H1 (cell line): ENCODE measurements around the gene CAMKK1. TPM values are rescaled to one million over a fixed set of nuclear protein-coding genes. Genes with fewer than 3 reads are reported as not detected.
A peak's percentile ranks its signal among the peaks of the same experiment; 100 is the strongest.

Experiments used
- CTCF ChIA-PET: fragments of 300-600 bp; sonication (Branson Sonifier 250); formaldehyde crosslinking; loops from one replicate; lab custom pipeline; 2021; ENCODE audit not compliant: partially characterized antibody; lab: Charles Lee
- POLR2A ChIA-PET: fragments of 300-600 bp; sonication (Branson Sonifier 250); formaldehyde crosslinking; loops from one replicate; lab custom pipeline; 2021; ENCODE audit warnings: inconsistent platforms; ENCODE audit not compliant: partially characterized antibody; lab: Charles Lee
- DNase-seq, 2 experiments: peaks; one replicate each; pipeline versions ENCODE4 v3.0.0 to v3.0.0-alpha.2; 2010 to 2022; ENCODE audit warnings: low spot score in 2 of 2, low read depth in 1 of 2, mixed read lengths in 1 of 2
- FAIRE-seq: peaks from 2 replicates; lab custom pipeline; 2011; peaks lifted over from hg19 to GRCh38; lab: Jason Lieb, UNC
- H2AFZ ChIP-seq: 2 replicates; pipeline ENCODE4 v1.8.1; 2012; ENCODE audit warnings: low read length, inconsistent platforms
- H2AK5ac ChIP-seq: 2 replicates; pipeline ENCODE4 v1.6.1; 2013; ENCODE audit warnings: low read depth, low read length
- H2BK120ac ChIP-seq: replicated peaks from 2 replicates; pipeline ENCODE3; 2013; ENCODE audit warnings: low read depth, low read length, inconsistent platforms
- H2BK12ac ChIP-seq: 2 replicates; pipeline ENCODE4 v1.6.1; 2013; ENCODE audit warnings: low read depth, low read length
- H2BK15ac ChIP-seq: 2 replicates; pipeline ENCODE4 v1.6.1; 2013; ENCODE audit warnings: low read length
- H2BK20ac ChIP-seq: 2 replicates; pipeline ENCODE4 v1.6.1; 2013; ENCODE audit warnings: low read length
- H2BK5ac ChIP-seq: 2 replicates; pipeline ENCODE4 v1.6.1; 2013; ENCODE audit warnings: low read depth, low read length
- H3K14ac ChIP-seq: 2 replicates; pipeline ENCODE4 v1.6.1; 2013; ENCODE audit warnings: inconsistent platforms; ENCODE audit not compliant: insufficient read length
- H3K18ac ChIP-seq: 2 replicates; pipeline ENCODE4 v1.6.1; 2013; ENCODE audit warnings: low read length; ENCODE audit errors: extremely low read depth
- H3K23ac ChIP-seq: 2 replicates; pipeline ENCODE4 v1.6.1; 2013; ENCODE audit warnings: inconsistent platforms; ENCODE audit not compliant: insufficient read length
- H3K23me2 ChIP-seq: 2 replicates; pipeline ENCODE4 v1.6.1; 2013; ENCODE audit warnings: low read depth, low read length
- H3K27ac ChIP-seq: 2 replicates; pipeline ENCODE4 v1.6.1; 2011; ENCODE audit warnings: low read depth, low read length, inconsistent platforms
- H3K27me3 ChIP-seq, 4 experiments: replicated peaks in 1 of 4; 1 replicate in 1 of 4; 2 replicates in 3 of 4; pipeline versions ENCODE4 v1.6.1 to v1.8.1; 2011 to 2013; ENCODE audit warnings: low read length in 3 of 4, mild to moderate bottlenecking in 3 of 4, inconsistent platforms in 2 of 4, mixed read lengths in 2 of 4, moderate library complexity in 1 of 4; ENCODE audit not compliant: control insufficient read depth in 3 of 4, insufficient read depth in 3 of 4; ENCODE audit errors: extremely low read depth in 1 of 4
- H3K36me3 ChIP-seq, 4 experiments: 2 replicates each; pipeline versions ENCODE4 v1.6.1 to v1.8.1; 2011 to 2013; ENCODE audit warnings: mild to moderate bottlenecking in 4 of 4, low read length in 3 of 4, moderate library complexity in 2 of 4, control low read depth in 1 of 4, inconsistent platforms in 1 of 4; ENCODE audit not compliant: insufficient read depth in 4 of 4, control insufficient read depth in 2 of 4
- H3K4ac ChIP-seq: replicated peaks from 2 replicates; pipeline ENCODE3; 2013; ENCODE audit warnings: low read length, low read depth, mixed read lengths, inconsistent platforms; ENCODE audit not compliant: insufficient read length
- H3K4me1 ChIP-seq, 4 experiments: replicated peaks in 1 of 4; 1 replicate in 1 of 4; 2 replicates in 3 of 4; pipeline versions ENCODE4 v1.6.1 to v1.8.1; 2011 to 2013; ENCODE audit warnings: low read length in 3 of 4, inconsistent platforms in 2 of 4, mixed read lengths in 1 of 4; ENCODE audit not compliant: insufficient read depth in 4 of 4, control insufficient read depth in 3 of 4
- H3K4me2 ChIP-seq, 2 experiments: 2 replicates each; pipeline versions ENCODE4 v1.6.1 to v1.8.1; 2011 to 2013; ENCODE audit warnings: low read depth in 2 of 2, low read length in 2 of 2, control low read depth in 1 of 2, inconsistent platforms in 1 of 2, mild to moderate bottlenecking in 1 of 2; ENCODE audit not compliant: insufficient read depth in 1 of 2
- H3K4me3 ChIP-seq, 4 experiments: fragments of 200-600, 300-600 bp in 1 of 4; sonication (generic), shearing (Covaris generic), sonication (Bioruptor Twin) in 1 of 4; 2 replicates each; pipeline versions ENCODE4 v1.5.1 to v1.8.1; 2011 to 2016; ENCODE audit warnings: low read length in 4 of 4, low read depth in 3 of 4, control low read depth in 2 of 4, inconsistent platforms in 2 of 4, mild to moderate bottlenecking in 2 of 4, mixed read lengths in 1 of 4, moderate library complexity in 1 of 4; ENCODE audit not compliant: insufficient read depth in 2 of 4; ENCODE audit errors: extremely low read depth in 1 of 4
- H3K56ac ChIP-seq: replicated peaks from 2 replicates; pipeline ENCODE3; 2013; ENCODE audit warnings: low read depth, mild to moderate bottlenecking, mixed read lengths, low read length, inconsistent platforms; ENCODE audit not compliant: insufficient read length
- H3K79me1 ChIP-seq: 2 replicates; pipeline ENCODE4 v1.6.1; 2013; ENCODE audit warnings: low read depth, low read length, control low read depth
- H3K79me2 ChIP-seq, 2 experiments: 2 replicates each; pipeline versions ENCODE4 v1.6.1 to v1.8.1; 2012 to 2013; ENCODE audit warnings: low read length in 2 of 2, mild to moderate bottlenecking in 2 of 2, inconsistent platforms in 1 of 2; ENCODE audit not compliant: insufficient read depth in 2 of 2, control insufficient read depth in 1 of 2
- H3K9ac ChIP-seq, 4 experiments: replicated peaks in 1 of 4; 1 replicate in 1 of 4; 2 replicates in 3 of 4; pipeline versions ENCODE4 v1.6.1 to v1.8.1; 2011 to 2013; ENCODE audit warnings: low read depth in 3 of 4, low read length in 3 of 4, control low read depth in 2 of 4, mild to moderate bottlenecking in 2 of 4, moderate library complexity in 2 of 4, inconsistent platforms in 1 of 4; ENCODE audit errors: extremely low read depth in 1 of 4
- H3K9me3 ChIP-seq, 2 experiments: 2 replicates each; pipeline versions ENCODE4 v1.6.1 to v1.8.1; 2012 to 2013; ENCODE audit warnings: mild to moderate bottlenecking in 2 of 2, moderate library complexity in 2 of 2, control low read depth in 1 of 2, inconsistent platforms in 1 of 2, low read depth in 1 of 2, low read length in 1 of 2, mixed read lengths in 1 of 2; ENCODE audit not compliant: insufficient read depth in 2 of 2
- H4K20me1 ChIP-seq, 2 experiments: replicated peaks in 1 of 2; 2 replicates each; pipeline versions ENCODE3 to v1.8.1; 2011 to 2013; ENCODE audit warnings: inconsistent platforms in 2 of 2, low read length in 2 of 2, mild to moderate bottlenecking in 1 of 2; ENCODE audit not compliant: insufficient read depth in 2 of 2, control insufficient read depth in 1 of 2
- H4K5ac ChIP-seq: 2 replicates; pipeline ENCODE4 v1.6.1; 2013; ENCODE audit warnings: low read length, low read depth, mixed read lengths, inconsistent platforms; ENCODE audit not compliant: insufficient read length
- H4K8ac ChIP-seq: 2 replicates; pipeline ENCODE4 v1.8.0; 2013; ENCODE audit warnings: mild to moderate bottlenecking, moderate library complexity, low read length, inconsistent platforms; ENCODE audit not compliant: insufficient read depth; ENCODE audit errors: extremely low read depth
- H4K91ac ChIP-seq: replicated peaks from 2 replicates; pipeline ENCODE3; 2013; ENCODE audit warnings: low read length, mixed read lengths, inconsistent platforms; ENCODE audit not compliant: insufficient read length
- ASH2L ChIP-seq: fragments of 200-600, 300-600 bp; sonication (generic); IDR thresholded peaks from one replicate; pipeline ENCODE4 v1.7.1; 2017; ENCODE audit warnings: low read length
- MAFK ChIP-seq: IDR thresholded peaks from 2 replicates; pipeline ENCODE4 v1.6.1; 2012; ENCODE audit warnings: low read depth, mild to moderate bottlenecking, improper control_type of control experiment, low read length
- WGBS, 2 experiments: shearing (Covaris generic) in 1 of 2; methylation state at CpG; one replicate each; pipeline versions ENCODE4 v1.1.6 to v1.1.7; 2013 to 2015; ENCODE audit warnings: low lambda C conversion rate in 2 of 2, mixed read lengths in 2 of 2, inconsistent platforms in 1 of 2, low coverage in 1 of 2, missing lambda C conversion rate in 1 of 2; ENCODE audit not compliant: insufficient replicate concordance in 2 of 2, insufficient coverage in 1 of 2, insufficient read length in 1 of 2; ENCODE audit errors: extremely low coverage in 1 of 2, missing lambda C conversion rate in 1 of 2; 5-methylcytosine and 5-hydroxymethylcytosine counted together
- polyA plus RNA-seq, 7 experiments: library from polyadenylated mRNA; depleted of rRNA in 3 of 7; stranded (reverse) in 5 of 7; unstranded in 2 of 7; fragments of >200 nt in 5 of 7; fragments of 200-250 nt in 2 of 7; gene quantifications; 1 replicate in 5 of 7; 2 replicates in 1 of 7; 4 replicates in 1 of 7; pipeline versions ENCODE4 v1.2.1 to v1.2.3, GENCODE V29; 2011 to 2013; ENCODE audit warnings: missing spikeins in 2 of 7, mixed read lengths in 2 of 7
- total RNA-seq: library from RNA; stranded (reverse); fragmentation: NEBNext Ultra II Directional; extraction: Animal tissue kit (Norgen Biotek cat#: 25700); gene quantifications from 2 replicates; pipeline ENCODE4 v1.2.1, GENCODE V29; 2021

Gene CAMKK1
- total and polyA plus RNA-seq, 2 of the 8 experiments (the other 6 are each of a cell fraction or from before 2014, with no cell fraction given): 7.1 to 7.6 TPM

- Histone ChIP-seq H4K5ac (no peak overlapping the region), H3K4me1 (peaks cover 0 to 4% (median 0%) of the 10 kb centered on the region in 4 experiments; a peak in 3 of 7 replicates), H2BK5ac (no peak overlapping the region), H3K23ac (no peak overlapping the region), H4K20me1 (no peaks in the 10 kb centered on the region), H3K56ac (no peak overlapping the region), H4K91ac (no peak overlapping the region), H4K8ac (peak overlapping the region; percentile 82; the same call in 1 of the 2 replicates), H3K18ac (no peak overlapping the region), H2AFZ (no peak overlapping the region), H3K9ac (no peak overlapping the region), H3K23me2 (no peaks in the 10 kb centered on the region), H3K79me1 (no peaks in the 10 kb centered on the region), H3K27ac (no peak overlapping the region), H3K4me3 (no peak overlapping the region), H2AK5ac (no peak overlapping the region), H2BK12ac (no peak overlapping the region), H3K4me2 (no peak overlapping the region), H2BK15ac (no peak overlapping the region), H3K14ac (no peak overlapping the region), H3K79me2 (no peaks in the 10 kb centered on the region), H2BK120ac (no peak overlapping the region), H3K27me3 (no peaks in the 10 kb centered on the region), H3K4ac (no peak overlapping the region), H3K36me3 (no peaks in the 10 kb centered on the region), H2BK20ac (no peak overlapping the region), H3K9me3 (no peaks in the 10 kb centered on the region)
- FAIRE-seq (no peak), DNase-seq (no peak)
- ChIA-PET CTCF (interaction anchor here (0.7 to 7.4 kb wide), 9 partner anchors 8 to 156 kb away, joined by 3 to 96 read pairs (median 4); partner anchors contain the start of gene NCBP3), POLR2A (interaction anchor here (0.8 to 1.4 kb wide), 6 partner anchors 10 to 89 kb away, joined by 3 to 6 read pairs (median 3); no protein-coding TSS in a partner anchor)
- WGBS, 2 experiments: 63% methylated on average over 10 of the region's 11 CpGs; no CpG with 5 or more reads in 1 of the 2 experiments
- no peak for TF ChIP-seq ASH2L
- TF ChIP-seq MAFK: no peak
Observed at GRCh38 chr17:3917391-3917931, 24.6 kb upstream of the CAMKK1 start.
